ENCODE data around the gene SHE. TPM values are rescaled to one million over a fixed set of nuclear protein-coding genes. Genes with fewer than 3 reads are reported as not detected.

The SHE gene
- total RNA-seq, 2 donors from 2014 or later, result 5.4 to 29.9 TPM

DNA sequence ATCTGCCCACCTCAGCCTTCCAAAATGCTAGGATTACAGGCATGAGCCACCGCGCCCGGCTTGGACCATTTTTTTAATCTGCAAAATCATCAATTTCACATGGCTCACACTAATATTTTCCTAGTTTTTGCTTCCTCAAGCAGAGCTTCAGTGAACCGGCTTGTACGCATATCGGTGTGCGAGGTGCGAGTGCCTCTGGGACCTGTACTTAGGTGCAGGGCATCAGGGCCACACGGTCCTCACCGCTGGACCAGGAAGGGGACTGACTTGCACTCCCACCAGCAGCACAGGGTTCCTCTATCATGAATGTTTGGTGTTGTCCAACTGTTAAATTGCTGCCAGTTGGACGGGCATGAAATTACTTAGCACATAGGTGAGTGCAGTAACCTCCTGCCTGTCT lies 15.4 kb upstream of the SHE start:
- intact Hi-C loops (cut with DNase I), result no loop called here

DNA sequence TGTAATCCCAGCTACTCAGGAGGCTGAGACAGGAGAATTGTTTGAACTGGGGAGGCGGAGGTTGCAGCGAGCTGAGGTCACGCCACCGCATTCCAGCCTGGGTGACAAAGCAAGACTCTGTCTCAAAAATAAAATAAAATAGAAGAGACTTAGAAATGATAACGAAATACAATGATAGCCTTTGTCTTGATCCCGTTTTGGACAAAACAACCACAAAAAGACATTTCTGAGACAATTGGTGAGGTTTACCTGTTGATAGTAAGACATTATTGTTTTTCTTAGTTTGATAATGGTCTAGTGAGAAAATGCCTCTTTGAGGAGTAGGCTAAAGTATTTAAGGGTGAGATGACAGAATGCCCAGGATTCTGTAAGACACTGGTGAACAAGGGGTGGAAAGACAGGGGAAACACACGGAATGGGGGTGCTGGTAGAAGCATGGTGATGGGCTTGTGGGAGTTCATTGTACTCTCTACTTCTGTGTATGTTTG lies 11.9 kb upstream of the SHE start:
- H3K9me3 ChIP-seq, result no peaks in the 10 kb centered on the region
- no peaks in the 10 kb centered on the region for H3K4me1 ChIP-seq (replicated peaks)
- H3K27ac ChIP-seq, result no peak overlapping the region
- no peak for DNase-seq (ENCODE audit: low spot score)
- H3K36me3 ChIP-seq, result no peaks in the 10 kb centered on the region
- intact Hi-C loops (cut with DNase I), result no loop called here
- H3K4me3 ChIP-seq, result no peak overlapping the region
- no peak for TF ChIP-seq POLR2A (IDR thresholded peaks at IDR 0.05)
- TF ChIP-seq POLR2AphosphoS5 (IDR thresholded peaks at IDR 0.05), result no peak
- TF ChIP-seq, protein P1, sequence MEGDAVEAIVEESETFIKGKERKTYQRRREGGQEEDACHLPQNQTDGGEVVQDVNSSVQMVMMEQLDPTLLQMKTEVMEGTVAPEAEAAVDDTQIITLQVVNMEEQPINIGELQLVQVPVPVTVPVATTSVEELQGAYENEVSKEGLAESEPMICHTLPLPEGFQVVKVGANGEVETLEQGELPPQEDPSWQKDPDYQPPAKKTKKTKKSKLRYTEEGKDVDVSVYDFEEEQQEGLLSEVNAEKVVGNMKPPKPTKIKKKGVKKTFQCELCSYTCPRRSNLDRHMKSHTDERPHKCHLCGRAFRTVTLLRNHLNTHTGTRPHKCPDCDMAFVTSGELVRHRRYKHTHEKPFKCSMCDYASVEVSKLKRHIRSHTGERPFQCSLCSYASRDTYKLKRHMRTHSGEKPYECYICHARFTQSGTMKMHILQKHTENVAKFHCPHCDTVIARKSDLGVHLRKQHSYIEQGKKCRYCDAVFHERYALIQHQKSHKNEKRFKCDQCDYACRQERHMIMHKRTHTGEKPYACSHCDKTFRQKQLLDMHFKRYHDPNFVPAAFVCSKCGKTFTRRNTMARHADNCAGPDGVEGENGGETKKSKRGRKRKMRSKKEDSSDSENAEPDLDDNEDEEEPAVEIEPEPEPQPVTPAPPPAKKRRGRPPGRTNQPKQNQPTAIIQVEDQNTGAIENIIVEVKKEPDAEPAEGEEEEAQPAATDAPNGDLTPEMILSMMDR (IDR thresholded peaks at IDR 0.05), result no peak
- 83% methylated on average over 7 of the region's 7 CpGs for WGBS
- H3K27me3 ChIP-seq (replicated peaks; ENCODE audit: insufficient read depth), result no peaks in the 10 kb centered on the region

More for the DNA sequence above, 15.4 kb upstream of the SHE start:
- no peaks in the 10 kb centered on the region for H3K36me3 ChIP-seq
- no peak overlapping the region for H3K4me3 ChIP-seq
- 88% methylated on average over 11 of the region's 11 CpGs for WGBS
- no peaks in the 10 kb centered on the region for H3K27me3 ChIP-seq (replicated peaks; ENCODE audit: insufficient read depth)
- H3K27ac ChIP-seq, result no peak overlapping the region
- peaks cover 7% of the 10 kb centered on the region for H3K4me1 ChIP-seq (replicated peaks)
- DNase-seq (ENCODE audit: low spot score), result no peak
- no peaks in the 10 kb centered on the region for H3K9me3 ChIP-seq
- TF ChIP-seq, protein P1 (IDR thresholded peaks at IDR 0.05), result no peak
- no peak for TF ChIP-seq POLR2A (IDR thresholded peaks at IDR 0.05)
- no peak for TF ChIP-seq POLR2AphosphoS5 (IDR thresholded peaks at IDR 0.05)

DNA sequence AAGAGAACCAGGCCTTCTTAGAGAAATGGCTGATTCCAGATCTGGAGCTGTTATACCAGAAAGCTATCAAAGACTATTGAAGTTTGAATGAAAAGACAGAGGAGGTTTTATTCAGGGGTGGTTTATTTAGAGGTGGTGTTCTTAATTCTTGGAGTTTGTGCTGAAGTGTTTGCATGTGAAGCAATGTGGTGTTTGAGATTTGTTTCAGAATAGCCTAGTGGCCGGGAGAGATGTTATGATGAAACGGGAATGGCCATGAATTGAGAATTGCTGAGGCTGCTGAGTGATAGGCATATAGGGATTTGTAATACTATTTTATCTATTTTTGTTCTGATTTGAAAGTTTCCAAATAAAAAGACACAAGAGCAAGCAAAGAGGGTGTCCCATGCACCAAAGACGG lies 10.5 kb upstream of the SHE start:
- intact Hi-C loops (cut with DNase I), result no loop called here
- Histone ChIP-seq H3K36me3 (no peaks in the 10 kb centered on the region), H3K27ac (no peak overlapping the region), H3K4me3 (no peak overlapping the region), H3K27me3 (replicated peaks; ENCODE audit: insufficient read depth) (no peaks in the 10 kb centered on the region), H3K4me1 (replicated peaks) (no peaks in the 10 kb centered on the region), H3K9me3 (no peaks in the 10 kb centered on the region)
- TF ChIP-seq POLR2A (IDR thresholded peaks at IDR 0.05) (no peak), POLR2AphosphoS5 (IDR thresholded peaks at IDR 0.05) (no peak)
- TF ChIP-seq, protein P1 (IDR thresholded peaks at IDR 0.05), result no peak
- WGBS, result 93% methylated on average over 3 of the region's 3 CpGs
- DNase-seq (ENCODE audit: low spot score), result no peak

DNA sequence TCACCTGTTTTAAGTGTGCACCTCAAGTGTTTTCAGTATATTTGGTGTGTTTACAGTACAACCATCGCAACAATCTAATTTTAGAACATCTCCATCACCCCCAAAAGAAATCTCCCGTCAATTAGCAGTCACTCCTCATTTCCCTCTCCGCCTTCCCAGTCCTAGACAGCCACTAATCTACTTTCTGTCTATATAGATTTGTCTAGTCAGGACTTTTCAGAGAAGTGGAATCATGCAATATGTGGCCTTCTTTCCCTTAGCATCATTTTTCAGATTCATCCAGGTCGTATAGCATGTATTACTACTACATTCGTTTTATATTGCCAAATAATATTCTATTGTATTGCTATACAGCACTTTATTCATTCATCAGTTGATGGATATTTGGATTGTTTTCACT lies 1.7 kb upstream of the SHE start:
- Histone ChIP-seq H3K27ac (no peak overlapping the region), H3K9me3 (no peaks in the 10 kb centered on the region), H3K36me3 (no peaks in the 10 kb centered on the region), H3K4me1 (replicated peaks) (no peaks in the 10 kb centered on the region), H3K4me3 (no peak overlapping the region), H3K27me3 (replicated peaks; ENCODE audit: insufficient read depth) (peaks cover 8% of the 10 kb centered on the region)
- no peak for DNase-seq (ENCODE audit: low spot score)
- intact Hi-C loops (cut with DNase I), result no loop called here
- WGBS, result 74% methylated on average over 5 of the region's 5 CpGs
- TF ChIP-seq, protein P1 (IDR thresholded peaks at IDR 0.05), result no peak
- TF ChIP-seq POLR2A (IDR thresholded peaks at IDR 0.05), result no peak
- no peak for TF ChIP-seq POLR2AphosphoS5 (IDR thresholded peaks at IDR 0.05)

DNA sequence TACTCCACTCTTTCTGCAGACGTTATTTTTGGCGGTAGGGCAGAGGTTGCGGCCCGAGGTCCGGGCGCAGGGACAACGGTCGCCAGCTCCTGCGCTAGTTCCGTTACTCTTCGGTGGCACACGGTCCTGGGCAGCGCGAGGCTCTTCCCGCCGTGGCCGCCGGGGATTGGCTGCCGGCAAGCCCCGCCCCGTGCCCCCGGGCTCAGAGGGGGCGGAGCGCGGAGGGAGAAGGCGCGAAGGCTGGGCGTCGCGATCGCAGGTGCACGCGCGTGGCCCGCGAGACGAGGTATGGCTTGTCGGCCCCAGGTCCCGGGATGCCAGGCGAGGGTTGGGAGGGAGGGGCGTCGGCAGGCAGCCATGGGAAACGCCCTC lies 518 bp upstream of the SHE start:
- no peaks in the 10 kb centered on the region for H3K4me1 ChIP-seq (replicated peaks)
- H3K36me3 ChIP-seq, result no peaks in the 10 kb centered on the region
- peaks cover 8% of the 10 kb centered on the region for H3K27me3 ChIP-seq (replicated peaks; ENCODE audit: insufficient read depth)
- TF ChIP-seq, protein P1 (IDR thresholded peaks at IDR 0.05), result no peak
- TF ChIP-seq POLR2A (IDR thresholded peaks at IDR 0.05), result no peak
- no peak for TF ChIP-seq POLR2AphosphoS5 (IDR thresholded peaks at IDR 0.05)
- intact Hi-C loops (cut with DNase I), result no loop called here
- DNase-seq (ENCODE audit: low spot score), result no peak
- WGBS, result 17% methylated on average over 43 of the region's 43 CpGs
- no peak overlapping the region for H3K27ac ChIP-seq
- H3K4me3 ChIP-seq, result no peak overlapping the region
- H3K9me3 ChIP-seq, result no peaks in the 10 kb centered on the region
